Activated B cell treated with CpG ODN at 0.5 μM for 24 hours (primary cell): ENCODE data around the gene TSHZ2. TPM values are rescaled to one million over a fixed set of nuclear protein-coding genes. Genes with fewer than 3 reads are reported as not detected.

Experiments
- ATAC-seq: fragments of 200-7000 bp; cut with Tn5 transposase; one replicate; pipeline ENCODE4 v1.10.0; 2021; ENCODE audit warnings: low read depth, mild to moderate bottlenecking, moderate library complexity
- CTCF ChIA-PET: fragments of 350-600 bp; sonication (Branson Sonifier 250); formaldehyde crosslinking; loops from one replicate; lab custom pipeline; 2021; ENCODE audit warnings: antibody characterized with exemption; lab: Charles Lee
- POLR2A ChIA-PET: fragments of 350-600 bp; sonication (Branson Sonifier 250); formaldehyde crosslinking; loops from one replicate; lab custom pipeline; 2021; ENCODE audit warnings: antibody characterized with exemption; lab: Charles Lee
- DNase-seq: peaks from one replicate; pipeline ENCODE4 v3.0.0; 2022
- H3K27ac Mint-ChIP-seq: one replicate; pipeline ENCODE4 v1.8.0; 2020; ENCODE audit warnings: mixed read lengths
- H3K27me3 Mint-ChIP-seq: one replicate; pipeline ENCODE4 v1.8.0; 2021; ENCODE audit warnings: mixed read lengths
- H3K36me3 Mint-ChIP-seq: one replicate; pipeline ENCODE4 v1.8.0; 2021; ENCODE audit warnings: low read depth, mixed read lengths
- H3K4me1 Mint-ChIP-seq: one replicate; pipeline ENCODE4 v1.8.0; 2021; ENCODE audit warnings: mixed read lengths
- H3K4me3 Mint-ChIP-seq: one replicate; pipeline ENCODE4 v1.8.0; 2020; ENCODE audit warnings: mild to moderate bottlenecking, mixed read lengths
- H3K9me3 Mint-ChIP-seq: one replicate; pipeline ENCODE4 v1.8.0; 2020; ENCODE audit warnings: mixed read lengths
- CTCF ChIP-seq: fragments of 200-600 bp; IDR thresholded peaks from one replicate; pipeline ENCODE4 v1.8.0; 2022; ENCODE audit warnings: antibody characterized with exemption, mild to moderate bottlenecking
- intact Hi-C: fragments of 100-400 bp; cut with micrococcal nuclease; formaldehyde crosslinking; loops from one replicate; pipeline ENCODE4 v1.15.1; 2024
- total RNA-seq: library from RNA; stranded (reverse); gene quantifications from 2 replicates; pipeline ENCODE4 v1.2.3, GENCODE V29; 2022

Gene TSHZ2
- total RNA-seq, 1 donor from 2014 or later: 1.7 TPM

DNA sequence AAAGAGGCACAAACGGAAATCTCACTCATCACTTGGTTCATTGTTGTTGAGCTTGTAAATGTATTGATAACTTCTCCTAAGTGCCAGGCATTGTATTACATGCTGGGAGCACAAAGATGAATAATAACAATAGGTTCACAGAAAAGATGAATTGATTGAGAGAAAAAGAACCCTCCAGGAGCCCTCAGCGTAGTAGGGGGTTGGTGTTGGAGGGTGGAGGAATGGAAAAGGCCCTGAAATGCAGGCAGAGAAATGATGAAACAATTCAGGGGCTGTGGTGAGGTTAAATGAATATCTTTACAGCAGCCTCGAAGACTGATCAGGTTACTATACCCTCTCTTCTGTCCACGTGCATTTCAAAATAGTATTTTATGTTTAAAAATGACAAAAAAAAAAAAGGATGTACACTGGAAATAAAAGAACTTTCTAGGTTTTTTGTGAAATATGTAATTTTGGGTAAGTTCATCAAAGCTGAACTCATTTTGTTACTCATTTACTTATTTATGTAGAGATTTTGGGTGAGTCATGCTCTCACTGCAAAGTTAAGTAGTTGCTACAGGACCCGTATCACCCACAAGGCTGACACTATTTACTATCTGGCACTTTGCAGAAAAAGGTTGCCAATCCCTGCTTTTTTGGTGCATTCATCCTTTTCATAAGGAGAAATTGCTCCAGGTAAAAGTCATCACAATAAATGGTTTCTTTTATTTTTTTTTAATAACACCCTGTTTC is 344.2 kb downstream of the TSHZ2 start:
- H3K27me3 Mint-ChIP-seq: no peaks in the 10 kb centered on the region
- H3K9me3 Mint-ChIP-seq: peaks cover 5% of the 10 kb centered on the region
- H3K27ac Mint-ChIP-seq: no peak overlapping the region
- CTCF ChIA-PET: no interaction called here
- H3K36me3 Mint-ChIP-seq: no peaks in the 10 kb centered on the region
- ATAC-seq (no peak), DNase-seq (no peak)
- intact Hi-C loops: no loop called here
- H3K4me1 Mint-ChIP-seq: no peaks in the 10 kb centered on the region
- POLR2A ChIA-PET: no interaction called here
- no peak overlapping the region for H3K4me3 Mint-ChIP-seq
- no peak for TF ChIP-seq CTCF

DNA sequence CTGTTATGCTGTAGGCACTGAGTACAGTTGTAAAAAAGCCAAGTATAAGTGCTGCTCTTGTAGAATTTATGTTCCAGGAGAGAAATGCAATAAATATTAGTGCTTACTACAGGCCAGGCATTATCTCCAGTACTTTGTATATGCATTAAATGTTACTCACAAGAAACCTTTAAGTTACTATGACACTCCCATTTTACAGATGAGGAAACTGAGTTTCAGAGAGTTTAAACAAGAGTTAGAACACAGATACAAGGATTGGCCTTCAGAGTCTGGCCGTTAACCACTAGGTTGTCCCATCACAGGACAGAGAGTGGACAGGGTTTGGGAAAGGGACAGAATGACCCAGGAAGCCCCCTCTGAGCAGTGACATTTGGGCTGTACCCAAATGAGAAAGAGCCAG is 347.0 kb downstream of the TSHZ2 start:
- TF ChIP-seq CTCF: no peak
- DNase-seq: no peak
- POLR2A ChIA-PET: no interaction called here
- H3K4me1 Mint-ChIP-seq: no peaks in the 10 kb centered on the region
- CTCF ChIA-PET: no interaction called here
- no peak overlapping the region for H3K27ac Mint-ChIP-seq
- intact Hi-C loops: no loop called here
- ATAC-seq: no peak
- H3K4me3 Mint-ChIP-seq: no peak overlapping the region
- no peaks in the 10 kb centered on the region for H3K27me3 Mint-ChIP-seq
- no peaks in the 10 kb centered on the region for H3K36me3 Mint-ChIP-seq
- peaks cover 5% of the 10 kb centered on the region for H3K9me3 Mint-ChIP-seq

- Mint-ChIP-seq H3K36me3 (no peaks in the 10 kb centered on the region), H3K4me3 (no peak overlapping the region), H3K27ac (no peak overlapping the region), H3K27me3 (no peaks in the 10 kb centered on the region), H3K4me1 (no peaks in the 10 kb centered on the region), H3K9me3 (peaks cover 5% of the 10 kb centered on the region)
- ATAC-seq (no peak), DNase-seq (no peak)
- ChIA-PET POLR2A (no interaction called here), CTCF (no interaction called here)
- intact Hi-C loops: no loop called here
- no peak for TF ChIP-seq CTCF
Observed at GRCh38 chr20:53319716-53320115, 347.6 kb downstream of the TSHZ2 start.

GRCh38 chr20:53320701-53321100 is 348.5 kb downstream of the TSHZ2 start:
- peaks cover 5% of the 10 kb centered on the region for H3K9me3 Mint-ChIP-seq
- no peak overlapping the region for H3K27ac Mint-ChIP-seq
- H3K4me1 Mint-ChIP-seq: no peaks in the 10 kb centered on the region
- DNase-seq (no peak), ATAC-seq (no peak)
- no peak for TF ChIP-seq CTCF
- no peak overlapping the region for H3K4me3 Mint-ChIP-seq
- ChIA-PET POLR2A (no interaction called here), CTCF (no interaction called here)
- intact Hi-C loops: no loop called here
- no peaks in the 10 kb centered on the region for H3K27me3 Mint-ChIP-seq
- no peaks in the 10 kb centered on the region for H3K36me3 Mint-ChIP-seq

GRCh38 chr20:53321596-53321995 is 349.4 kb downstream of the TSHZ2 start:
- Mint-ChIP-seq H3K27ac (no peak overlapping the region), H3K4me3 (no peak overlapping the region), H3K36me3 (no peaks in the 10 kb centered on the region), H3K27me3 (no peaks in the 10 kb centered on the region), H3K4me1 (no peaks in the 10 kb centered on the region), H3K9me3 (peaks cover 5% of the 10 kb centered on the region)
- DNase-seq (no peak), ATAC-seq (no peak)
- TF ChIP-seq CTCF: no peak
- intact Hi-C loops: no loop called here
- POLR2A ChIA-PET: no interaction called here
- CTCF ChIA-PET: no interaction called here
